ENCODE measurements around the gene MEIS2.

DNA sequence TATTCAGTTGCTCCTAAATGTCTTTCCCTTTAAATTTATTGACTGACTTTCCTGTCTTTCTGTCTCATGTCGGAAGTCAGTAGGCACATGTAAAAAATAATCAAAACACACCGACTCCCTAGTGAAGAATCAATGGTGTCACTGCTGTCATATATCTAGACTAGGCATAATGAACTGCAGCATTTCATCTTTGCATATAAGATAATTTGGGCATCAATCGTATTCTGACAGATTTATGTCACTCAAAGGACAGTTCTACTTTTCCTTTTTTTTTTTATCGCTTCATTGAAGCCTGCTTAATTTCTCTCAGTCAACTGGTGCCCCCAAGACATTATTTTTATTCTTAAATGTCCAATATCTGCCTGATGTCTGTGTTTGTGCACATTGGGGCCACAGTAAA lies 206.3 kb downstream of the MEIS2 start:
- TF ChIP-seq POLR2A (IDR thresholded peaks at IDR 0.05): no peak
- TF ChIP-seq, protein P1, sequence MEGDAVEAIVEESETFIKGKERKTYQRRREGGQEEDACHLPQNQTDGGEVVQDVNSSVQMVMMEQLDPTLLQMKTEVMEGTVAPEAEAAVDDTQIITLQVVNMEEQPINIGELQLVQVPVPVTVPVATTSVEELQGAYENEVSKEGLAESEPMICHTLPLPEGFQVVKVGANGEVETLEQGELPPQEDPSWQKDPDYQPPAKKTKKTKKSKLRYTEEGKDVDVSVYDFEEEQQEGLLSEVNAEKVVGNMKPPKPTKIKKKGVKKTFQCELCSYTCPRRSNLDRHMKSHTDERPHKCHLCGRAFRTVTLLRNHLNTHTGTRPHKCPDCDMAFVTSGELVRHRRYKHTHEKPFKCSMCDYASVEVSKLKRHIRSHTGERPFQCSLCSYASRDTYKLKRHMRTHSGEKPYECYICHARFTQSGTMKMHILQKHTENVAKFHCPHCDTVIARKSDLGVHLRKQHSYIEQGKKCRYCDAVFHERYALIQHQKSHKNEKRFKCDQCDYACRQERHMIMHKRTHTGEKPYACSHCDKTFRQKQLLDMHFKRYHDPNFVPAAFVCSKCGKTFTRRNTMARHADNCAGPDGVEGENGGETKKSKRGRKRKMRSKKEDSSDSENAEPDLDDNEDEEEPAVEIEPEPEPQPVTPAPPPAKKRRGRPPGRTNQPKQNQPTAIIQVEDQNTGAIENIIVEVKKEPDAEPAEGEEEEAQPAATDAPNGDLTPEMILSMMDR (IDR thresholded peaks at IDR 0.05): no peak

Data from Peyer's patch (tissue), 4 donors.